ENCODE measurements around the gene SEPTIN7.
"Not testable (repeated sequence)": the region's sequence is repeated elsewhere in the genome, so short reads cannot be mapped to it uniquely, and the experiment has no call there.

SEPTIN7 gene

DNA sequence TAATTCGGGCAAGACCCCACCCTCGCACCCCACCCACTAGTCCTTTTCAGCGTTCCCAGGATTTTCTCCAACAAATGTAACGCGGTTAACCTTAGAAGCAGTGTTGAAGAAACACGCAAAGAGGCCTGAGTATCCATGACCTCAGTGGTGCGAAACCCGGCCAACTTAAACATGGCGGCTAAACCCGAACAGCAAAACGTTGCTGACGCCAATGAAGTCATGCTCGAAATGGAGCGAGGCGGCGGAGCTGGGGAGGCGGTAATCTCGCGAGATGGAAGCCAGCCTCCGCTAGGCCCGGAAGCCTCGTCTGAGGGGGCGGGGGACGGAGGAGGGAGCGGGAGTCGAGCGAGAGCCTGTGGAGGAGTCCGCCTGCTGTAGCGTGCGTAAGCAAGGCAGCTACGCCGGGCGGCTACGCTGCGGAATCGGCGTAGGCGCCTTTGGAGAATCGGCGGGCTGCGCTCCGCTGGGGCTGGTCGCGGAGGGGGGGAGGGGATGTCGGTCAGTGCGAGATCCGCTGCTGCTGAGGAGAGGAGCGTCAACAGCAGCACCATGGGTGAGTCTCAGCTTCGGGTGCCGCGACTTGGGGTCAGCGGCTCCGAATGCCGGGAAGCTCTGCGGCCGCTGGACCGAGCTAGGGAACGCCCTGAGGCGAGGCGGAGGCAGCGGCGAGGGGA, at the start of gene SEPTIN7:
SEPTIN7 (plus strand) TSS at position 340 of the 674 bp plus-strand sequence; CDS start at position 493, 153 bp downstream.
- peak; percentile 99 for DNase-seq

DNA sequence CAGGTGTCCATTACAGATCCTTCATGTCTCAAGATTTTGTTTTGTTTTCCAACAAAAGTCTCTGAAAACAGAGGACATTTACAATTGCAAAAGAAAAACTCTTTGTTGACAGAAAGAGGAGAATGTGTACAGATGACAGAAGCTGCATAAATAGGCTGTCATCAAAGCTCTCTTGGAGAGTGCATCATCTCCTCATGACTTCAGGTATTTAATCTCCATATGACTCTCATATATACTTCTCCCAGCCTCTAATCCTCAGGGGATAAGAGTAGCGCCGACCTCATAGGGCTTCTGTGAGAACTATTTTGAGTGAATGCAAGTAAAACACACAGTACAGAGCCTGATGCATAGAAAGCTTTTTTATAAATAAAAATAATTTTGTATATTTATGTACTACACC, 48.1 kb upstream of the SEPTIN7 start:
- DNase-seq = no peak

DNA sequence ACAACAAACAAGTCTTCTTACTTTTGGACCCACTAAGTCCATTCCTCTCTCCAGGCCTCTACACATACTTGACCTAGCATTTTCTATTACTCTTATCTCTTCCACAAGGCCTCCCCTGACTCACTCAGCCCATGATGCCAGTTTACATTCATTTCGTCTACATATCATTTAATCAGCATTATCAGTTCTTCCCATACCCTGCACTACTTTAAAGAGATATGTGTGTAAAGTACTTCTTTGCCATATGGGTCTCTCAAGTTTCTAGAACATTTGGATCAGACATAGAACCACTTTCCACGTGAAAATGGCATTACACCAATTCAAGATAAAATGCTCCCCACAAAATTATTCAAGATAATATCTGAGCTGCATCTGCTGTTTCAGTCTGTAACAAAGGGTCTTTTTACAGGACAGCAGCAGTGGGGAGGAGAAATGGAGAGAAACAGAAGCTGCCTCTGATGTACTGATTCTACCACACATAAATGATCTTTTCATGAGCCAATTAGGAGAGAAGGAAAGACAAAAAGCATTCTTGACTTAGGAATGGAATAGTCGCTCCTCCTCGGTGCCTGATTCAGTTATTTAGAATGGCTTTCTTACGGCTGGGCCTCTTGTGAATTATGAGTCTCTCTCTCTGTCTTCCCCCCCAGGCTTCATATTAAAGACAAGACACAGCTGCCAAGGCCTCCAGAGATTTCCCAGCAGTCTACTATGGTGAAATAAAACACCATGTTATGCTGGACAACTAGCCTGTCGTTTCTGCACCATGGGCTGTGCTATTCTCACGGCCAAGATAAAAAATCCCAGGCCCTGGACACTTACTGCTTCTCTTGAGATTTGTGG, 46.9 kb upstream of the SEPTIN7 start:
- DNase-seq = no peak

DNA sequence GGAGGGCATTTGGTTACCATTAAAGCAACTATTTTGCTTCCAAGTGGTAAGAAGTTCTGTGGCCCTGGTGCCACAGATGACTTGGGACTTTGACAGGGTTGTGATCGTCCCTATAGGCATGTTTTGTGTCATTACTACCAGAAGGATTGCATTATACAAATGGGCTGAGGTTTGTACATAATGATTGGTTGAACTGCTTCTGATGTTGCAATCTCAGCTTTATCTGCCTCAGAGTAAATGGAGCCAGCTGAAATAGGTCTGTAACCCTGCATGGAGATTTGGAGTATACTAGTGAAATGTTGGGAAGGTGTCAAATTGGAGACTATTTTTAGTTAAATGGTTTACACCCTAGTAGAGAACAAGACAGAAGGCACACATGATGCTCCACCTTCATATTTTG, 46.1 kb upstream of the SEPTIN7 start:
- DNase-seq = no peak

DNA sequence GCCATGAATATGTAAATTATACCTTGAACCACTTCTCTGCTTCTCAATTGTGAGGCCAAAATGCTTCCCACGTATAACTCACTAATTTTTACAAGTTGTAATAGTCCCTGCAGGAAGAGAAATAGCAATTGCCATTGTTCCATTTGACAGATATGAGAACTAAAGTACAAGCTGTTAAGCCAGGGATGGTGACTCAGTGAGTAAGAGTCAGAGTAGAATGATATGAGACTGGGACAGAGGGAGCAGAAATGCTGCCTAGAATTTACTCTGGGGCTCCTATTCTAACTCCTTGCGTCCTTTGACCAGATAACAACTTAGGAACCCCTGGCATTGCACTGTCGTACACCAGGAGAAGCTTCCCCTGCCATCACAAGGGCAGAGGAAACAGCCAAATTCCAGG, 45.1 kb upstream of the SEPTIN7 start:
- no peak for DNase-seq

DNA sequence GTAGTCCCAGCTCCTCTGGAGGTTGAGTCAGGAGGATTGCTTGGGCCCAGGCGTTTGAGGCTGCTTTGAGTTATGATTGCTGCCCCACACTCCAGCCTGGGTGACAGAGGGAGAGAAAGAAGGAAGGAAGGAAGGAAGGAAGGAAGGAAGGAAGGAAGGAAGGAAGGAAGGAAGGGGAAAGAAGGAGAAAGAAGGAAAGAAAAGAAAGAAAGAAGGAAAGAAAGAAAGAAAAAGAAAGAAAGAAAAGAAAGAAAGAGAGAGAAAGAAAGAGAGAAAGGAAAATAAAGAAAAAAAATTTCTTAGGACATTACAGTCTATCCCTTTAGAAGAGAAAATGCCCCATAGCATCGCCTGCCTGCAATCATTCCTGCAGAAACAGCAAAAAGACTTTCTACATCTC, 44.4 kb upstream of the SEPTIN7 start:
- not testable (repeated sequence) for DNase-seq

DNA sequence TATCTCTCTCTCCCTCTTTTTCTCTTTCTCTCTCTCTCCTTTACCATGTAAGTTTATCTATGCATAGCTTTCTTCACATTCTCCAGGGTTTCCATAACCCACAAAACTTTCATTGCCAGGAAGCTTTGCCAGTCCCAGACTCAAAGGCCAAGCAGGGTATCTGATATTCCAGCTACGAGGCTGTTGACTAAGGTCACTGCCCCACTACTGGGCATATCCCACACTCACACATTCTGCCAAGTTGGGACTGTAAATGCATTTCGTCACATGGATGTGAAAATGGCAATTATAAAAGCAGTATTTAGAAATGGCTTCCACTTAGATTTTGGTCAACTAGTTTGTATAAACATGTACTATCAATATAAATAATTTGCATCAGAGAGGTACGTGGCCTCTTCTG, 43.3 kb upstream of the SEPTIN7 start:
- DNase-seq = no peak

DNA sequence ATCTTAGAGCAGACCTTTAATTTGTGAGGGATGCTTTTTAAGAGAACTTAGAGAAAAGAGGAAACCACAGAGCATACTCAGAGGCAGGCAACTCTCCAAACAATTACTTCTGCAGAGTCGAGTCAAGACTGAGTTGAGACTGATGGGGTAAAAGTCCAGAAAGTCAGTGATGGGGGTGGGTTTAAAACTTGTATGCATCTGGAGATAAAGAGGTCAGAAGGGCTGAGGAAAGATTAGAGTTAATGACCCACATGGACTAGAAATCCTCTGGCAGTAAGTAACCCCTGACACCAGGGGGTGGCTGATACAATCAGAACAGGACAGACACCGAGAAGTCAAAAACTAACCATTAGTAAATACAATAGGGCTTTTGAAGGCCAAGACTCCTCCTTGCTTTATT, 42.4 kb upstream of the SEPTIN7 start:
- DNase-seq = no peak

DNA sequence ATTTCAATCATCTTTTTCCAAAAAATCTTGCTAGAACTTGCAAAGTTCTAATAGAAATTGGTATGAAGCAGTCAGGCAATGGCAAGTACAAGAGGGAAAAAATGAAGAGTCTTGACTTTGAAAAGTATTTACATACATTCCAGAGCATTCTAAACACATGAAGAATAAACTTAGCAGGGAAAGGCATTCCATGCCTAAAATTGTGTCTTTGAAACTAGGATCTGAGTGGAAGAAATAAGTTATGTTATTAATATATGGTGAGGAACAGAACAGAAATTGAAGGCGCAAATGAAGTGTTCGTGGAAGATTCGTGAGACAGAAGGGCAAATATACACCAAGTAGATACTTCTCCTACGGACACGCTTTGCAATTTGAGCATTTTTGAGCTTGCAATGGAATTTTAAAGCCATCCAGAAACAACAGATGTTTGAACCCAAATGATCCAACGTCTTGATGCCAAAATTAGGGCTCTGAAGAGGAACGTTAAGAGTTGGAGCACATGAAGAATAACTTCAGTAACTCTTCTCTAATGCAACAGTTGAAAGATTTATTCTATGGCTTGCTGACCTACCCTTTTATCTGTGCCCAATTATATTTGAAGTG, 40.6 kb upstream of the SEPTIN7 start:
- DNase-seq = no peak

DNA sequence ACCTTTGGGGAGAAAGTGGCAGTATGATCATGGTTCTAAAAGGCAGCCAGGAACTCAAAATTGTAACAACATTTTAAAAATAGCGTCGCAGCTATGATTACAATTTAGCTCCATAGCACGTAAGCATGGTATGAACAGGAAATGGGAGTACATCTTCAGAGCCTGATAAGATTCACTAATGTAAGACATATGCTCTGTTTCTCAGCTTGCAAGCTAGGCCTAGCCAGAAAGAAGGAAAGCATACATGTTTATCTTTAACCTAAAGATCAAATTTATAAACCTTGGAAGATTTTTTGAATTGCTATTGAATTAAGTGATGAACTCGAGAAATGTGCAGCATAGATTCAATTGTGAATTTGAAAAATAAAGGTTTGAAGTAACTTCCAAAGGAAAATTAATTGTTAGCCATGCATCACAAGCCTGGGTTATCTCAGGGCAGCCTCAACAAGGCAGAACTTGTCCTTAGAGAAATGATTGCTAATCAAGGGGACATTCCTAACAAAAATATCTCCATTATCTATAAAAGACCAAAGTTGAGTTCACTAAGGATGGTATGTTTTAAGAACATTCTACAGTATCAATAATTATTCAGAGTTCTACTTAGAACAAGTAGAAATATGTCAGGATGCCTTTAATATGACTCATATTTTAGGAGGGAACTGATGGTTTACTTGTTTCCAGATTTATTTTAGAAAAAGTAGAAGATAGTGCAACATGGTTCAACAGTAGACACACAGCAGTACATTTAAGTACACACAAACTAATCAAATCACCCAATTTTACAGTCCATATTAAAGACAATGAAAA, 38.8 kb upstream of the SEPTIN7 start:
- no peak for DNase-seq

DNA sequence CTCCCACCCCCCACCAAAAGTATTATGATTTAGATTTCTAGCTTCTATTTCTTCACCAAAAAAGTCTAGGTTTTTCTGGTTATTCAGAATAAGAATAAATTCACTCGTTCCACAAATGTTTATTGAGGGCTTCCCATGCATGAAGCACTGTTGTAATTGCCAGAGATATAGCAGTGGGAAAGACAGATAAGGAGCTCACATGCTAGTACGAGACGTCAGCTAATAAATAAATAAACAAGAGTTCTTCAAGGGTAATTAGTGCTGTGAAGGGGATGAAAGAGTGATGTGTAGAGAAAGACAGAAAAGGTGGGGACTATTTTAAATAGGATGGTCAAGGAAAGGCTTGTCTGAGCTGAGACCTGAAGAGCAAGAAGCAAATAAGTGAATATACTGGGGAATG, 38.1 kb upstream of the SEPTIN7 start:
- DNase-seq = no peak

DNA sequence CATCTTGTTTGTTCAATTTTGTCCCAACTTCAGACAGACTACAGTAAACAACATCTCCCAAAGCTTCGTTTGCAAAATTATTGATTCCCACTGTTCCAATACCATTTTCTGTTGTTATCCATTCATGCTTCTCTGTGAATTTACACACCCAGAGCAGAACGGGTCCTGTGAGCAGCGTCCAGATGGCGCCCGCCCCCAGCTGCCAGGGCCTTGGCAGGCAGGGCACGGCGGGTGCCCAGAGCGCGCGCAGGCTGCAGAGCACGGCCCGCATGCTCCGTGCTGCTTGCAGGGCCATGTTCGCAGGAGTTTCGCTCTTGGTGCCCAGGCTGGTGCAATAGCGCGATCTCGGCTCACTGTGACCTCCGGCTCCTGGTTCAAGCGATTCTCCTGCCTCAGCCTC, 32.5 kb upstream of the SEPTIN7 start:
- DNase-seq = no peak

DNA sequence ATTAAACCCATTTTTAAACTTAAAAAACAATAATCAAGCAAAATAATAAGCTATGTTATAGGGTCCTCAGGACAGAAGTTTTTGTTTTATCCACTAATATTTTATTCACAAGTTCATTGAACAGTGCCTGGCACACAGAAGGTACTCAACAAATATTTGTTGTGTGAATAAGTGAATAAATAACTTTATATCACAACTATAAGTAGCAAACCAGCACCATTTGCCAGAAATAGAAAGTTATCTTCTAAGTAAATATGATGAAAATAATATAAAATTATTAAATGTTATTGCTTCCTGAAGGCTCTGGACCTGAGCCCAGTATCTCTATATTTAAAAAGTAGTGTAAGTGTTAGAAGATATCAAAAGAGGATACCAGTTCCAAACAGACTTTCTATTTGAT, 29.1 kb upstream of the SEPTIN7 start:
- no peak for DNase-seq

DNA sequence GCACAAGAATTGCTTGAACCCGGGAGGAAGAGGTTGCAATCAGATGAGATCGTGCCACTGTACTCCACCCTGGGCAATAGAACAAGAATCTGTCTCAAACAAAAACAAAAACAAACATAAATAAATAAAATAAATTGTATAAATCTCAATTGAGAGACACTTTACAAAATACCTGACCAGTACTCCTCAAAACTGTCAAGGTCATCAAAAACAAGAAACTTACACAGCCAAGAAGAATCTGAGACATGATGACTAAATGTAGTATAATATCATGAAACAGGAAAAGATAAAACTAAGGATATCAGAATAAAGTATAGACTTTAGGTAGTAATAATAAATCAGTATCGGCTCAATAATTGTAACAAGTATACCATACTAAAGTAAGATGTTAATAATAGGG, 26.9 kb upstream of the SEPTIN7 start:
- no peak for DNase-seq

DNA sequence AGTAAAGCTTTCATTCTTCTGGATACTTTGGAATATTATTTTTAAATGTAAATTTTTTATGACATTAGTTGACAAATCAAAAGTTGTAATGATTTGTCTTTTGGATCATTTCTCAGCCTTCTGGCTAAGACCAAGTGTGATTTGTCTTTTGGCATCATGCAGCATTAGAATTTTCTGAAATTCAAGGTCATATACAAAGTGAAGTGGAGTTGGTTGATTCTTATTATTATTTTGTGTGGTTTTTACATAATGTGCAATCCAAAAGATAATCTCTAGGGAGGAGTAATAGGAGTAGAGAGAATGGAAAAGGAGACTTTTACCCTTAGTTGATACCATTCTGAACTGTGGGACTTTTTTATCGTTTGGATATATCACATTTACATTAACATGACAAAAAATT, 24.2 kb upstream of the SEPTIN7 start:
- DNase-seq = no peak

DNA sequence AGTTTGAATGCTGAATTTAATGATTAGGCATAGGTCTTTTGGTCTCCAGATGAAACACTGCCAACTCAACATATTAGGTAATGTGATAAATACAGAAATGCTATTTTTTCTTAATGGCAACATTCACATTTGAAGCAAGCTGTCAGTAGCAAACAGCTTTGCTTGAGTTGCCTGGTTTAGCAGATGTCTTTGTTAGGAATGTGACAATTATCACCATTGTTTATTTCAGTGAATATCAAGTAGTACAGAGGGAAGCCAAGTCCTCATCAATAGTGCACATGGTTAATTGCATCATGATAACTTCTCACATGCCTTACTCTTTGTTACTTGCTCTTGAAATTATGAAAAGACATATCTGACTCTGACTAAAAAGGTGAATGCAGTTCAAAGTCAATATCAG, 23.7 kb upstream of the SEPTIN7 start:
- no peak for DNase-seq

DNA sequence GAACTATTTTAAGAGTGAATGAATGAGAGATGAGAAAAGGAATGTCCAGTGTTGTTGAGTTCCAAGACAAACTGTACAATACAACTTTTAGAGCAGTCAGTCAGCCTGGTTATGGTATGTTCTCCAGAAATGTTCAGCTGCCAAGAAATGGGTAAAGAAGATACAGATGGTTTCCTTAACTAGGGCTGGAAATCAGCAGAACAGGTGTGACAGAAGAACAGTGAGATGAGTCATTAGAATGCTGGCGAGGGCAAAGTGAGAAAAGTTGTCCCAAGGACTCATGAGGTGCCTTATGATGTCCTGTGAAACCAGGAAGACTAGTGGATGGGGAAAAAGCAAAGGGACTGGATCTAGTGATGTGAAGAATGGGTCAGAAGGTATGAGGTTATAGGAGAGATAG, 20.8 kb upstream of the SEPTIN7 start:
- no peak for DNase-seq

DNA sequence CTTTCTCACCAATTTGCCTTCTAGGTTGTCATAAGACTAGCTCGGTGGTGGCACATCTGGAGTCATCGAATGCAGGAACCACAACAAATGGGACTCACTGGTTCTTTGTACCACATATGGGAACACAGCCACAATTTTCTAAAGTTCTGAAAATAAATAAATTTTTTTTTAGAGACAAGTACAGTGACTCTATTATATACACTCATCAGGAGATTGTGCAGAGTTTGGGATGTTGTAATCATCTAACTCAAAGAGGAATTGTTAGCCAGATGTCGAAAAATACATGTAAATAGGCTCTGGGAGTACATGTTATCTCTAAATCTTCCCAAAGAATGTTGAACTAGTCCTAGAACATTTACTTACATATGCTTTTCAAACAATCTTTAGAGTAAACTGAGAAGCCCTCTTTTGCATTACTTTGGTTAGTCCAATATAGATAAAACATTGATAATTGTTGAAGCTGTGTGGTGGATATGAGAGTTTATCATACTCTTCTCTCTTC, 19.6 kb upstream of the SEPTIN7 start:
- no peak for DNase-seq

DNA sequence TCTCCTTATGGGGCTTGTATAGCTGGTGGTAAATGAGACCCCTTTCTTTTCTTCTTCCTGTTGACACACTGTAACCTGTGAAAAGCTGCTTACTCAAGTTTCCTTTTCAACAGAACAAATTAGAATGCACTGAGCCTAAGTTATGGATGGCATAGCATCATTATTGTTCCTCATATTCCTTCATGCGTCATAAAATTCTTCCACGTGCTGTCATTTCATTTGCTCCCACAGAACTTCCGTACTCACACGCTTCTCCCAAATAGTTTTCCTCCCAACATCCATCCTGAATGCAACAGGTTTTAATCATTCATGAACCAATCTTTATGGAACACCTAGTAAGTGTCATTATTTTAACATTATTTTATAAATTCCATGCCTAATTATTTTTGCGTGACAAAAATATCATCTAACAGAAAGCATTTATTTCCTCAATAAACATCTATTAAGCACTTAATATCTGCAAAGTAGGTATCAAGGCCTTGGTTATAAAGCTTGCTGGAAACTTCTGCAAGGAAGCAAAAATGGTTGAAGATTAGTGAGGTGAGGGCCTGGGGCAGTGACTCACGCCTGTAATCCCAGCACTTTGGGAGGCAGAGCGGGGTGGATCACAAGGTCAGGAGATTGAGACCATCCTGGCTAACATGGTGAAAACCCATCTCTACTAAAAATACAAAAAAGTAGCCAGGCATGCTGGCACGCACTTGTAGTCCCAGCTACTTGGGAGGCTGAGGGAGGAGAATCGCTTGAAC, 18.9 kb upstream of the SEPTIN7 start:
- no peak for DNase-seq

DNA sequence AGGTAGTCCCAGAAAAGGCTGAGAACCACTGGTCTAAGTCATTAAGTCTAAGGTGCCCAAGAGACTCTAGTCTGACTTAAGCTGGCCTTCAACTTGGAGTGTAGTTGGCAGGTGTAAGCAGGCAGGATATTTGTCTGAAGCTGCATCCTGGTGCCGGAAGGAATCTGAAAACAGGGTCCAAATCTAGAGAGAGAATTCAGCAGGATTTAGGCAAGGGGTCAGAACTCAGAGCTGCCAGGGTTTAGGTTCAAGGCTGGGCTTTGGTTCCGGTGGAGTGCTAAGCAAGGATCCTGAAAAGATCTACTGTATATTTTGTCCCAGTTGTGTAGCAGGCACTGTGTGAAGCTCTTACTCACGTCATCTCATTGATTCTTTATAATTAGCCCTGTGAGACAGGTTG, 16.5 kb upstream of the SEPTIN7 start:
- no peak for DNase-seq

DNA sequence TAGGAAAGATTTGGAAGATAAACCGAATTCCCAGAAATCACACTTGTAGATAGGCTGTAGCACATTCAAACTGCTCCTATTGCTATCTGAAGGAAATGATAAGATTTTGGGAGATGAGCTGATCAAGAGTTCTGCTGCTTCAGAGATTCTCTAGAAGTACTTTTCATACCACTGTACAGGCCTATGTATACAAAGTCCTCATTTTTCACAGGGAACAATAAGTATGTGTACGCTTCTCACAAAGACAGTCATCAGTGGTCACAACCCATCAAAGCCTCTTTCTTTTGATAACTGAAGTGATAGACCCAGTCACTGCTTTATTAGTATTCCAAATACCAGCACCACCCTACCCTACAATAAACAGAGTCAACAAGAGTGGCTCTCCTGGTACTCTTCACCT, 15.6 kb upstream of the SEPTIN7 start:
- no peak for DNase-seq

DNA sequence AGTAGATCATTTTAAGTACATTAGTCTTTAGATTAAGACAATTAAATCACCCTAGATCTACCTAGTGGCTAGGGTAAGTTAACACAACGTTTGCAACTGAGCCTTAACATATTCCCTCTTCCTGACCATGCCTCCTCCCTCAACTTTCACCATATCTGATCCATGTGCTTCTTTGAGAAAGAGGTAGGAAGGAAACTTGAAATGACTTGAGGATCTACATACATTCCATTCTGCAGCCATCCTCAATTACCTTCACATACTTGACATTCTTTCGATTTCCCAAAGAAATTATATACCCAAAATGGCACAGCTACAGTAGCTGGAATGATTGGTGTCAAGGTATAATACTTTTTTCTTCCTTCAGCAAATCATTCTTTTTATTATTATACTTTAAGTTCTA, 12.9 kb upstream of the SEPTIN7 start:
- DNase-seq = no peak

Data from CD4-positive, alpha-beta T cell treated with Interleukin-15 for 1 hour (primary cell).